AG09309 (cell line): ENCODE measurements around the gene NFATC1.
"Not testable (repeated sequence)": the region's sequence is repeated elsewhere in the genome, so short reads cannot be mapped to it uniquely, and the experiment has no call there.

Experiments
- DNase-seq: peaks from one replicate; pipeline ENCODE4 v3.0.0-alpha.2; 2010; ENCODE audit warnings: low read depth
- H3K4me3 ChIP-seq: 2 replicates; pipeline ENCODE4 v1.5.1; 2011; ENCODE audit warnings: mild to moderate bottlenecking, low read depth, low read length, moderate library complexity; ENCODE audit not compliant: control insufficient read depth
- TF ChIP-seq, protein P1 (sequence below): IDR thresholded peaks from 2 replicates; pipeline ENCODE4 v1.5.1; 2011; ENCODE audit warnings: mild to moderate bottlenecking, low read depth, low read length, inconsistent platforms; ENCODE audit not compliant: insufficient read depth, control insufficient read depth; ENCODE audit errors: missing control alignments

Gene NFATC1

DNA sequence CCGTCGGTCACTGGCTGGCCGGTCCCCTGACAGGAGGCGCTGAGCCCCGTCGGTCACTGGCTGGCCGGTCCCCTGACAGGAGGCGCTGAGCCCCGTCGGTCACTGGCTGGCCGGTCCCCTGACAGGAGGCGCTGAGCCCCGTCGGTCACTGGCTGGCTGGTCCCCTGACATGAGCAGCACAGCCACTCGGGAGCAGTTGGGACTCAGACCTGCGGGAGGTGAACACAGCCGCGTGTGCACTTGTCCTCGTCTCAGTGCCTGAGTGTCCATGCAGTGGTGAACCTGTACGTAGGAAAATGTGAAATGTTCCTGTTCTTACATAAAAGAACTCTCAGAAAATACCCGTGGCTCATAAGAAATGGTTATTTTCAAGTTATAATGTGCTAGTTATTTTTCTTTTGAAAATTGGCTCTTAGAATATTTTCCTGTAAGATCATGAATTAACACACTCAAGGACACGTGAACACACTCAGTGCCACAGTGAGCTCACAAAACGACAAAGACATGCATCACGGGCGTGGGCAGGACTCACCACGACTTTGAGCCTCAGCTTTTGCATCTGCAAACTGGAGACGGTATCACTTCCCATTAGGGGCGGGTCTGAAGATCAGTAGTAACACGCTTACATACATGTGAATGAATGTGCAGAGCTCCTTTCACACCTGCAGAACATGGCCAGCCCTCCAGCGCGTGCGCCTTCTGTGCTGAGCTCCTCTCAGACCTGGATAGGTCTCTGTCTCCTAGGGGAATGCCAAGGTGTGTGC lies 21.1 kb upstream of the NFATC1 start:
- no peak overlapping the region for H3K4me3 ChIP-seq
- TF ChIP-seq, protein P1, sequence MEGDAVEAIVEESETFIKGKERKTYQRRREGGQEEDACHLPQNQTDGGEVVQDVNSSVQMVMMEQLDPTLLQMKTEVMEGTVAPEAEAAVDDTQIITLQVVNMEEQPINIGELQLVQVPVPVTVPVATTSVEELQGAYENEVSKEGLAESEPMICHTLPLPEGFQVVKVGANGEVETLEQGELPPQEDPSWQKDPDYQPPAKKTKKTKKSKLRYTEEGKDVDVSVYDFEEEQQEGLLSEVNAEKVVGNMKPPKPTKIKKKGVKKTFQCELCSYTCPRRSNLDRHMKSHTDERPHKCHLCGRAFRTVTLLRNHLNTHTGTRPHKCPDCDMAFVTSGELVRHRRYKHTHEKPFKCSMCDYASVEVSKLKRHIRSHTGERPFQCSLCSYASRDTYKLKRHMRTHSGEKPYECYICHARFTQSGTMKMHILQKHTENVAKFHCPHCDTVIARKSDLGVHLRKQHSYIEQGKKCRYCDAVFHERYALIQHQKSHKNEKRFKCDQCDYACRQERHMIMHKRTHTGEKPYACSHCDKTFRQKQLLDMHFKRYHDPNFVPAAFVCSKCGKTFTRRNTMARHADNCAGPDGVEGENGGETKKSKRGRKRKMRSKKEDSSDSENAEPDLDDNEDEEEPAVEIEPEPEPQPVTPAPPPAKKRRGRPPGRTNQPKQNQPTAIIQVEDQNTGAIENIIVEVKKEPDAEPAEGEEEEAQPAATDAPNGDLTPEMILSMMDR: no peak
- no peak for DNase-seq

DNA sequence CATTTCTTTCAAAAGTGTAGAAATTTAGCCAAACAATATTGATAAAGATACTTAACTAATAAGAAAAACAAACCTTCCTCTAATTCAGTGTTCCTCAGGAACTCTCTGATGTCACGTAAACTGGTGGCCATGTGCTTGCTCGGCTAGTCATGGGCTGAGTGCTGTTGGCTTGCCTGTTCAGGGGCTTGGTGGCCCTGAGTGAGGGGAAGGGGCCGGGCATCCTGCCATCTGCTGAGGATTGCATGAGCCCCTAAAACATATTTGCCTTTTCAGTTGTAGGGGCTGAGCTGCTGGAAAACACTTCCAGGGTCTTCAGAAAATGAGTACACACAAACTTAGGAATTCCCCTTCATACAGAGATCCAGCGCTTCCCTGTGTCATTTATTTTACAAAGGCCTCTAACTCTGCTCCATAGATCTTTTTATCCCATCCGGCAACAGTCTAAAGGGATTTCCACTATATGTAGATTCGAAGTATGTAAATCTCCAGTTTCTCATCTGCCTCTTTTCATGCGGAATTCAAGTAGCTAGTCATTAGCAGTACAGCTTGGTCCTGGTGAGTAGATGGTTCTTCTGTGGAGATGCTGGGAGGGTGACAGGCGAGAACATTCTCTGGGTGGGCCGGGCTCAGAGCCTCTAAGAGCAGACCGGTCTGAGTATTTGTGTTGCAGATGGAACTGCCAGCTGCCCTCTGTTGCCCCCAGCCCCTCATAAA lies 20.1 kb upstream of the NFATC1 start:
- DNase-seq: no peak
- TF ChIP-seq, protein P1: no peak
- H3K4me3 ChIP-seq: no peak overlapping the region

DNA sequence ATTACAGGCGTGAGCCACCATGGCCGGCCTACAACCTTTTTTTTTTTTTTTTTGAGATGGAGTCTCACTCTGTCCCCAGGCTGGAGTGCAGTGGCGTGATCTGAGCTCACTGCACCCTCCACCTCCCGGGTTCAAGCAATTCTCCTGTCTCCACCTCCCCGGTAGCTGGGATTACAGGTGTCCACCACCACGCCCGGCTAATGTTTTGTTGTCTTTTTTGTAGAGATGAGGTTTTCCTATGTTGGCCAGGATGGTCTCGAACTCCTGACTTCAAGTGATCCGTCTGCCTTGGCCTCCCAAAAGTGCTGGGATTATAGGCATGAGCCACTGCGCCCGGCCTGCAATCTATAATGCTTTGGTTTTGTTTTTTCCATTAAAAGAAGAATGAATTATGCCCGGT lies 19.1 kb upstream of the NFATC1 start:
- H3K4me3 ChIP-seq, DNase-seq: not testable (repeated sequence)

DNA sequence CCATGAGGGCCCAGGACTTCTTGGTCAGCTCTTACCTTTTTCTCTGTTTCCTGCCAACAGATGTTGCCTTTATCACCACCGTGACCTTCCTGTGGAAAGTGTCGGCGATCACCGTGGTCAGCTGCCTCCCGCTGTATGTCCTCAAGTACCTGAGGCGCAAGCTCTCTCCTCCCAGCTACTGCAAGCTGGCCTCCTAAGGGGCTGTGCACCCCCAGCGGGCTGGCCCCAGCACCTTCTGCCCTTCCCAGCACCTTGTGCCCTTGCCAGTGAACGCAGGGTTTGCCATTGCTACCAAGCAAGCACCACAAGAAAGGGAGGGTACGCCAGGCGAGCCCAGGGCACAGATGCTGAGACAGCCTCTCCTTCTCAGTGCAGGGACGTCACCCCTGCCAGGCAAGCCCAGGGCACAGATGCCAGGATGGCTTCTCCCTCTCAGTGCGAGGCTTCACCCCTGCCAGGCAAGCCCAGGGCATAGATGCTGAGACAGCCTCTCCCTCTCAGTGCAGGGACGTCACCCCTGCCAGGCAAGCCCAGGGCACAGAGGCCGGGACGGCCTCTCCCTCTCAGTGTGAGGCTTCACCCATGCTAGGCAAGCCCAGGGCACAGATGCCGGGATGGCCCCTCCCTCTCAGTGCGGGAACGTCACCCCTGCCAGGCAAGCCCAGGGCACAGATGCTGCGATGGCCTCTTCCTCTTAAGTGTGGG lies 18.4 kb upstream of the NFATC1 start:
- TF ChIP-seq, protein P1: no peak
- no peak for DNase-seq
- H3K4me3 ChIP-seq: no peak overlapping the region

DNA sequence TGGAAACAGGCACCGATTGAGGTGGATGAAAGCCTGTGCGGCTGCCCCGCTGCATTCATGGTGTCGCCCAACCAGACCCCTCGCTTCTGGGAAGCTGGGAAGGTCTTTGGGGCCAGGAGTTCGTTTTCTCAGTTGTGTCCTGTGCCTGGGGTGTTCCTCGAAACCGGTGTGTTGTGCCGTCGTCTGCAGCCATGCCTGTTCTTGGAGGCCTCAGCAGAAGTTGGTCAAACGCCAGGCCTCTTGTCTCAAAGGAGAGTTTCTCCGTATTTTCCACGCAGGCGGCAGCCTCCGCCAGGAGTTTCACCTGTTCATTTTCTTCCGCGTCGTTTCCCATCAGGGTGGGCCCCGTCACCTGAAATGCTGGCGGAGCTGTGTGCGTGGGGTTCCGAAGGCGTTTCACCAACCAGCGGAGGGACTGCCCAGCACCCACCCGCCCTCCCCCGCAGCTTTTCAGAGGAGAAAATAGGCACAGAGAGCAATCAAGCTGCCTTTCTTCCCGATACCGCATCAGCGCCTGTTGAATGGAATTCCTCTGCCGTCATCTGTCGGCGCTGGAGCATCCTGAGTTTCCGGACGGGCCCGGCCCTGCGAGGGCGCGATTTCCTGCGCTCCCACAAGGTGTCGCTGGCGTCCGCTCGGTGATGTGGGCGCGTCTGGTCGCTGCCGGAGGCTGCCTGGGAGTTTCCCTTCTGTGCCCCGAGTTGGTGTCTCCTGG lies 17.0 kb upstream of the NFATC1 start:
- H3K4me3 ChIP-seq: no peak overlapping the region
- no peak for DNase-seq
- TF ChIP-seq, protein P1: peak; percentile 97

DNA sequence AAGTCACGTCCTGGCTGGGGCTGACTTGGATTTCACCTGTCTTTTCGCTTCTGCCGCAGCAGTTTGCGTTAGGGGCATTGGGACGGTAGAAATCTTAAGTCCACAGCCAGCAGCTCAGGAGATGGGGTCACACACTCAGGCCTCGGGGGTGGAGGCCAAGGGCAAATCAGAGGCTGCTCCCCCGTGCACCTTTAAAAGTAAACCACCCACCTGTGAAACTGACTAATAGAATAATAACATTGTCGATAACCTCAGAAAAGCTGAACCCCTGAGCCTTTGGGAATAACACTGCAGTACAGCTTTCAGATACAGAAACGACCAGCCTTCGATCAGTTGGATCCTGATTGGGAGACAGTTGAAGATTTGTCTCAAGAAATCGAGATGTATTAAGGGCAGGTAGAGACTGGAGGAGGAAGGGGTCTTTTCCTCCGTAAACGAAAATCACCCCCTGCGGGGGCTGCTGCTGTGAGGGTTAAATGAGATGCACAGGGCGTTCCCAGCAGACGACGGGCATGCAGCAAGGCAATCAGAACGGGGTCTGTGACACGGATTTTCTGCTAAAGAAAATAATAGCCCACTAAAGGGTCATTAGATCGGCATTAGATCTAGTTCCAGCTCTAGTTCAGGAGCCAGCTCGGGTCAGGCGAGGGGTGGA lies 16.4 kb upstream of the NFATC1 start:
- no peak for DNase-seq
- no peak overlapping the region for H3K4me3 ChIP-seq
- TF ChIP-seq, protein P1: no peak
